GM12874 (cell line): ENCODE data around the gene NPFF.

Source experiments
- CTCF ChIP-seq: IDR thresholded peaks from 2 replicates; pipeline ENCODE4 v1.5.1; 2011; ENCODE audit warnings: low read depth, mild to moderate bottlenecking, control low read depth, low read length, moderate library complexity; ENCODE audit not compliant: insufficient read depth

Gene NPFF

GRCh38 chr12:53472056-53472582, 35.2 kb downstream of the NPFF start:
- TF ChIP-seq CTCF: no peak

GRCh38 chr12:53468282-53468681, 39.0 kb downstream of the NPFF start:
- TF ChIP-seq CTCF: no peak

- no peak for TF ChIP-seq CTCF
These were observed 39.4 kb downstream of the NPFF start for GRCh38 chr12:53467880-53468279.

- no peak for TF ChIP-seq CTCF
These were observed 40.2 kb downstream of the NPFF start for GRCh38 chr12:53467082-53467481.

GRCh38 chr12:53466640-53467039, 40.6 kb downstream of the NPFF start:
- no peak for TF ChIP-seq CTCF

- no peak for TF ChIP-seq CTCF
These were observed 41.6 kb downstream of the NPFF start for GRCh38 chr12:53465679-53466078.

DNA sequence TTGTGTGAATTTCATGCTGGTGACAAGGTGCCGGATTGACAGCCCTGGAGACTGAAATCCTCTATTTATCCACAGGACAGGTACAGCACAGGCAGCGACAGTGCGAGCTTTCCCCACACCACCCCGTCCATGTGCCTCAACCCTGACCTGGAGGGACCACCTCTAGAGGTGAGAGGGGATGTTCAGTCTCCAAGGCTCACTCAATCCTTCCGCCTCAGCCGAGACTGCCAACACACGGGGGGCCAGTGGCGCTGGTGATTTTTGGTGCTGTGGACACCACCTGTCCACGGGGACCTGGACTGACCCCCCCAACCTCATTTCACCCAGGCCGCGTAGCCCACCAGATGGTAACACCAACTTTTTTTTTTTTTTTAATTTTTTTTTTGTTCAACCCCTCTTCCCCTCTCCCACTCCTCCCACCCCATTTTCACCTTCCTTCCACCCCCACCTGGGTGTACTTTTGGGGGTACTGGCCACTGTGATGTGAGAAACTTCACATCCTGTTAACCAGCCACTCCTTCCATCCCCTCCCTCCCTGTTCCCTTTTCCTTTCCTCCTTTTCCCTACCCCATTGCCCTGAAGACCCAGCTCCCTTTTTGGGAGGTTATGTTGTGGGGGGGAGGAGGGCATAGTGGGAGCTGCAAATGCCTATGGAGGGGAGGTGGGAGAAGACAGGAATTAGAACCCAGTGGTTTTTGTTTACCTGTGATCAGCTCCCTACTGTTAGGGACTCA, 42.4 kb downstream of the NPFF start:
- no peak for TF ChIP-seq CTCF
